Endothelial cell of umbilical vein (primary cell): ENCODE data around the gene PKP4. TPM values are rescaled to one million over a fixed set of nuclear protein-coding genes. Genes with fewer than 3 reads are reported as not detected.

Source experiments
- BruUV-seq: library from RNA; stranded (reverse); fragments of 400-500 nt; replicated peaks from 2 replicates; lab custom pipeline; 2021; lab: Mats Ljungman, UMichigan
- CTCF ChIA-PET: fragments of 300-600, 350-600 bp; sonication (Branson Sonifier 250); formaldehyde crosslinking; loops from one replicate; lab custom pipeline; 2021; ENCODE audit warnings: antibody characterized with exemption, inconsistent platforms; lab: Charles Lee
- POLR2A ChIA-PET: fragments of 300-600, 350-600 bp; sonication (Branson Sonifier 250); formaldehyde crosslinking; loops from one replicate; lab custom pipeline; 2021; ENCODE audit warnings: antibody characterized with exemption, inconsistent platforms; lab: Charles Lee
- DNase-seq: peaks from one replicate; pipeline ENCODE4 v3.0.0-alpha.2; 2011; ENCODE audit warnings: low read depth, low spot score
- FAIRE-seq: peaks from 2 replicates; lab custom pipeline; 2011; peaks lifted over from hg19 to GRCh38; lab: Jason Lieb, UNC
- H2AFZ ChIP-seq: 2 replicates; pipeline ENCODE4 v1.6.0; 2012; ENCODE audit warnings: low read depth, low read length, control low read depth, inconsistent platforms
- H3K27ac ChIP-seq: 2 replicates; pipeline ENCODE4 v1.5.1; 2011; ENCODE audit warnings: low read depth, mild to moderate bottlenecking, control low read depth, low read length, moderate library complexity; ENCODE audit not compliant: insufficient read depth
- H3K27me3 ChIP-seq, 2 experiments: 2 replicates each; pipeline versions ENCODE4 v1.6.0 to v1.6.1; 2011; ENCODE audit warnings: low read length in 2 of 2, mixed read lengths in 1 of 2; ENCODE audit not compliant: control insufficient read depth in 2 of 2, insufficient read depth in 2 of 2
- H3K36me3 ChIP-seq, 2 experiments: 2 replicates in 1 of 2; 3 replicates in 1 of 2; pipeline ENCODE4 v1.5.1; 2011; ENCODE audit warnings: low read length in 2 of 2, mild to moderate bottlenecking in 1 of 2, moderate library complexity in 1 of 2; ENCODE audit not compliant: control insufficient read depth in 2 of 2, insufficient read depth in 2 of 2; ENCODE audit errors: extremely low read depth in 1 of 2
- H3K4me1 ChIP-seq: 3 replicates; pipeline ENCODE4 v1.5.1; 2011; ENCODE audit warnings: mild to moderate bottlenecking, low read length; ENCODE audit not compliant: control insufficient read depth, insufficient read depth; ENCODE audit errors: extremely low read depth
- H3K4me2 ChIP-seq: 2 replicates; pipeline ENCODE4 v1.6.1; 2011; ENCODE audit warnings: low read length, control low read depth, mixed read lengths; ENCODE audit not compliant: insufficient read depth
- H3K4me3 ChIP-seq, 3 experiments: fragments of 200-600 bp in 1 of 3; sonication (generic), shearing (Covaris generic) in 1 of 3; replicated peaks in 1 of 3; 2 replicates each; pipeline ENCODE4 v1.5.1; 2011 to 2016; ENCODE audit warnings: control low read depth in 3 of 3, low read length in 3 of 3, mild to moderate bottlenecking in 2 of 3, inconsistent platforms in 1 of 3, low read depth in 1 of 3, moderate library complexity in 1 of 3; ENCODE audit not compliant: insufficient read depth in 1 of 3
- H3K79me2 ChIP-seq: 2 replicates; pipeline ENCODE4 v1.6.0; 2012; ENCODE audit warnings: low read length, inconsistent platforms; ENCODE audit not compliant: control insufficient read depth, insufficient read depth
- H3K9ac ChIP-seq: replicated peaks from 2 replicates; pipeline ENCODE3; 2011; ENCODE audit warnings: low read length, control low read depth; ENCODE audit not compliant: insufficient read depth; ENCODE audit errors: extremely low read depth
- H3K9me1 ChIP-seq: replicated peaks from 3 replicates; pipeline ENCODE4 v1.6.0; 2011; ENCODE audit warnings: mild to moderate bottlenecking, low read length; ENCODE audit not compliant: control insufficient read depth, insufficient read depth; ENCODE audit errors: extremely low read depth
- H3K9me3 ChIP-seq: replicated peaks from 2 replicates; pipeline ENCODE4 v1.5.1; 2012; ENCODE audit warnings: low read length, inconsistent platforms; ENCODE audit not compliant: control insufficient read depth, insufficient read depth
- H4K20me1 ChIP-seq: replicated peaks from 2 replicates; pipeline ENCODE3; 2011; ENCODE audit warnings: mild to moderate bottlenecking, low read length; ENCODE audit not compliant: control insufficient read depth, insufficient read depth; ENCODE audit errors: extremely low read depth
- EZH2 ChIP-seq: IDR thresholded peaks from 2 replicates; pipeline ENCODE4 v1.6.1; 2012; ENCODE audit warnings: borderline replicate concordance, low read depth, mild to moderate bottlenecking, moderate library complexity, low read length, inconsistent platforms; ENCODE audit not compliant: severe bottlenecking
- FOS ChIP-seq: IDR thresholded peaks from 2 replicates; pipeline ENCODE4 v1.6.1; 2011; ENCODE audit warnings: mild to moderate bottlenecking, low read length, moderate library complexity, borderline replicate concordance; ENCODE audit not compliant: insufficient read depth
- GATA2 ChIP-seq: IDR thresholded peaks from 2 replicates; pipeline ENCODE4 v1.7.0; 2011; ENCODE audit warnings: low read depth, mild to moderate bottlenecking, moderate library complexity, mixed read lengths, low read length; ENCODE audit not compliant: insufficient read length, insufficient read depth
- JUN ChIP-seq: IDR thresholded peaks from 2 replicates; pipeline ENCODE4 v1.6.1; 2011; ENCODE audit warnings: borderline replicate concordance, low read depth; ENCODE audit not compliant: insufficient read length, insufficient read depth
- MYC ChIP-seq: IDR thresholded peaks from one replicate; pipeline ENCODE4 v1.6.1; 2011; ENCODE audit warnings: mild to moderate bottlenecking, low read depth, low read length
- POLR2A ChIP-seq: IDR thresholded peaks from 2 replicates; pipeline ENCODE4 v1.6.1; 2012; ENCODE audit warnings: low read depth, mild to moderate bottlenecking, control low read depth, low read length
- POLR2AphosphoS5 ChIP-seq: IDR thresholded peaks from 2 replicates; pipeline ENCODE4 v1.6.1; 2012; ENCODE audit warnings: low read depth, mild to moderate bottlenecking, control low read depth, low read length, moderate library complexity; ENCODE audit not compliant: insufficient read depth
- dilution Hi-C: fragments of 300-500 bp; cut with MboI; formaldehyde crosslinking; loops from one replicate; pipeline ENCODE4 v1.15.0; 2019; ENCODE audit warnings: low sequenced_read_pairs; ENCODE audit not compliant: extremely low pct_ligation_motif_present
- intact Hi-C: fragments of 100-400 bp; cut with micrococcal nuclease; formaldehyde crosslinking; loops from one replicate; pipeline ENCODE4 v1.10.0; 2022
- polyA plus RNA-seq, 4 experiments: library from polyadenylated mRNA; depleted of rRNA in 3 of 4; stranded (reverse) in 3 of 4; unstranded in 1 of 4; fragments of >200 nt; gene quantifications; 2 replicates each; pipeline versions ENCODE4 v1.2.1 to v1.2.3, GENCODE V29; 2011 to 2012; ENCODE audit warnings: missing spikeins in 1 of 4
- total RNA-seq: library from RNA; stranded (reverse); gene quantifications from 2 replicates; pipeline ENCODE4 v1.2.3, GENCODE V29; 2021
- TF ChIP-seq, protein P1 (sequence below): IDR thresholded peaks from 2 replicates; pipeline ENCODE4 v1.6.1; 2011; ENCODE audit not compliant: insufficient read depth, insufficient read length
- TF ChIP-seq, protein P2 (sequence below), 2 donors: IDR thresholded peaks; 1 replicate in 1 of 2; 2 replicates in 1 of 2; pipeline ENCODE4 v1.5.1; 2011; ENCODE audit warnings: low read length in 2 of 2, mild to moderate bottlenecking in 2 of 2, moderate library complexity in 2 of 2, control low read depth in 1 of 2, inconsistent platforms in 1 of 2, low read depth in 1 of 2; ENCODE audit not compliant: insufficient read depth in 1 of 2; ENCODE audit errors: extremely low read depth in 1 of 2

Gene PKP4
- total and polyA plus RNA-seq, 2 donors (not counting 3 experiments of a cell fraction or from before 2014, with no cell fraction given) = 35.4 to 68.5 TPM

DNA sequence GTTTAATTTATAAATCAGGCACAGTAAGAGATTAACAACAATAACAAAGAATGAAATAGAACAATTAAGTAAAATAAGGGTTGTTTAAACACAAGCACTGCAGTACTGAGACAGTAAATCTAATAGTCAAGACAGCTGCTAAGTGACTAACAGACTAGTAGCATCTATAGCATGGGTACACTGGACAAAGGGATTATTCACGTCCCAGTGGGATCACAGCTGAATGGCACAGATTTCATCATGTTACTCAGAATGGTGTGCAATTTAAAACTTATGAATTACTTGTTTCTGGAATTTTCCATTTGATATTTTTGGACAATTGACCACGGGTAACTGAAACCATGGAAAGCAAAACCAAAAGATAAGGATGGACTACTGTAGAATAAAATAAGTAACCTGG lies 176.5 kb downstream of the PKP4 start:
- H4K20me1 ChIP-seq = no peaks in the 10 kb centered on the region
- H3K36me3 ChIP-seq = peaks cover 3 to 5% of the 10 kb centered on the region in 2 experiments
- CTCF ChIA-PET = no interaction called here
- H3K9ac ChIP-seq = no peak overlapping the region
- no peak overlapping the region for H3K27ac ChIP-seq
- no peak overlapping the region for H3K4me2 ChIP-seq
- POLR2A ChIA-PET = no interaction called here
- no peaks in the 10 kb centered on the region for H3K79me2 ChIP-seq
- dilution Hi-C loops (no loop called here), intact Hi-C loops (no loop called here)
- FAIRE-seq (no peak), DNase-seq (no peak)
- no peaks in the 10 kb centered on the region for H3K9me1 ChIP-seq
- peaks cover 22% of the 10 kb centered on the region for H3K4me1 ChIP-seq
- H2AFZ ChIP-seq = no peak overlapping the region
- no TSS peak for BruUV-seq
- no peak for TF ChIP-seq JUN
- TF ChIP-seq FOS = no peak
- TF ChIP-seq GATA2 = no peak
- no peak for TF ChIP-seq POLR2A
- no peak for TF ChIP-seq MYC
- no peak for TF ChIP-seq EZH2
- no peak for TF ChIP-seq POLR2AphosphoS5
- TF ChIP-seq, protein P1, sequence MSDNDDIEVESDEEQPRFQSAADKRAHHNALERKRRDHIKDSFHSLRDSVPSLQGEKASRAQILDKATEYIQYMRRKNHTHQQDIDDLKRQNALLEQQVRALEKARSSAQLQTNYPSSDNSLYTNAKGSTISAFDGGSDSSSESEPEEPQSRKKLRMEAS = no peak
- TF ChIP-seq, protein P2, sequence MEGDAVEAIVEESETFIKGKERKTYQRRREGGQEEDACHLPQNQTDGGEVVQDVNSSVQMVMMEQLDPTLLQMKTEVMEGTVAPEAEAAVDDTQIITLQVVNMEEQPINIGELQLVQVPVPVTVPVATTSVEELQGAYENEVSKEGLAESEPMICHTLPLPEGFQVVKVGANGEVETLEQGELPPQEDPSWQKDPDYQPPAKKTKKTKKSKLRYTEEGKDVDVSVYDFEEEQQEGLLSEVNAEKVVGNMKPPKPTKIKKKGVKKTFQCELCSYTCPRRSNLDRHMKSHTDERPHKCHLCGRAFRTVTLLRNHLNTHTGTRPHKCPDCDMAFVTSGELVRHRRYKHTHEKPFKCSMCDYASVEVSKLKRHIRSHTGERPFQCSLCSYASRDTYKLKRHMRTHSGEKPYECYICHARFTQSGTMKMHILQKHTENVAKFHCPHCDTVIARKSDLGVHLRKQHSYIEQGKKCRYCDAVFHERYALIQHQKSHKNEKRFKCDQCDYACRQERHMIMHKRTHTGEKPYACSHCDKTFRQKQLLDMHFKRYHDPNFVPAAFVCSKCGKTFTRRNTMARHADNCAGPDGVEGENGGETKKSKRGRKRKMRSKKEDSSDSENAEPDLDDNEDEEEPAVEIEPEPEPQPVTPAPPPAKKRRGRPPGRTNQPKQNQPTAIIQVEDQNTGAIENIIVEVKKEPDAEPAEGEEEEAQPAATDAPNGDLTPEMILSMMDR (IDR thresholded peaks at IDR 0.05; ENCODE audit: extremely low read depth in 1 of 2, insufficient read depth in 1 of 2, low read depth in 1 of 2, low read length in 2 of 2) = no peak
- no peaks in the 10 kb centered on the region for H3K27me3 ChIP-seq
- H3K4me3 ChIP-seq = no peak overlapping the region
- H3K9me3 ChIP-seq = no peaks in the 10 kb centered on the region
